ENCODE results near the gene LTA. TPM values are rescaled to one million over a fixed set of nuclear protein-coding genes. Genes with fewer than 3 reads are reported as not detected.

LTA gene
- total RNA-seq, 1 experiment from 2014 or later: not detected

GRCh38 chr6:31529329-31530150 lies 42.5 kb upstream of the LTA start:
- H3K27me3 Mint-ChIP-seq (ENCODE audit: low read depth): no peaks in the 10 kb centered on the region
- H3K27ac Mint-ChIP-seq: peak overlapping the region in 2 of 3 experiments; percentile 52 to 67; a peak in 4 of 7 replicates
- Histone ChIP-seq H3K18ac (ENCODE audit: insufficient read length, low read depth, low read length) (no peak overlapping the region), H2BK5ac (ENCODE audit: insufficient read length, low read length) (no peak overlapping the region), H3K23ac (ENCODE audit: insufficient read length, low read depth, low read length) (no peak overlapping the region), H4K91ac (ENCODE audit: insufficient read length, low read depth, low read length) (no peak overlapping the region), H2BK12ac (ENCODE audit: insufficient read length, low read depth, low read length) (no peak overlapping the region), H3K27me3 (ENCODE audit: insufficient read depth, low read length) (no peaks in the 10 kb centered on the region), H3K4ac (ENCODE audit: low read depth, low read length) (no peak overlapping the region), H3K4me2 (ENCODE audit: insufficient read depth, insufficient read length, low read length) (no peak overlapping the region), H2AFZ (ENCODE audit: low read length) (no peak overlapping the region), H3K23me2 (ENCODE audit: insufficient read length, low read depth, low read length, poor library complexity, severe bottlenecking) (no peaks in the 10 kb centered on the region), H3K27ac (ENCODE audit: insufficient read length, low read depth, low read length) (no peak overlapping the region), H4K20me1 (ENCODE audit: control insufficient read depth, insufficient read depth, insufficient read length) (peaks cover 4% of the 10 kb centered on the region), H2AK5ac (ENCODE audit: insufficient read length, low read length) (no peak overlapping the region), H3K79me1 (ENCODE audit: insufficient read depth, low read depth, low read length, poor library complexity, severe bottlenecking) (peaks cover 2% of the 10 kb centered on the region), H3K9ac (ENCODE audit: extremely low read depth, insufficient read length, low read length) (no peak overlapping the region), H2BK15ac (ENCODE audit: low read depth, low read length) (no peak overlapping the region), H3T11ph (ENCODE audit: low read length) (no peak overlapping the region), H4K8ac (replicated peaks; ENCODE audit: insufficient read length, low read depth, low read length) (no peak overlapping the region), H3K9me3 (ENCODE audit: control insufficient read depth, low read depth, low read length) (no peaks in the 10 kb centered on the region), H2BK120ac (ENCODE audit: low read depth, low read length, poor library complexity, severe bottlenecking) (no peak overlapping the region), H4K5ac (ENCODE audit: insufficient read length, low read depth, low read length) (no peak overlapping the region), H3K56ac (ENCODE audit: insufficient read length, low read depth, low read length) (no peak overlapping the region), H3K79me2 (ENCODE audit: insufficient read depth, low read length) (no peaks in the 10 kb centered on the region), H3K4me1 (ENCODE audit: insufficient read depth, low read length) (no peaks in the 10 kb centered on the region; the same call in 1 of the 2 replicates), H2BK20ac (ENCODE audit: low read depth, low read length, poor library complexity, severe bottlenecking) (no peak overlapping the region), H3K14ac (ENCODE audit: insufficient read depth, low read length) (no peak overlapping the region)
- no peaks in the 10 kb centered on the region; a peak in 1 of 5 replicates for H3K9me3 Mint-ChIP-seq
- peaks cover 43 to 52% (median 48%) of the 10 kb centered on the region in 3 experiments for H3K36me3 Mint-ChIP-seq (ENCODE audit: insufficient read depth in 1 of 3, low read depth in 3 of 3)
- TF ChIP-seq CTCF (conservative IDR thresholded peaks at IDR 0.05): no peak
- H3K4me1 Mint-ChIP-seq: peaks cover 23 to 33% of the 10 kb centered on the region in 2 experiments
- no peak for DNase-seq
- WGBS (ENCODE audit: extremely low coverage, insufficient read length, low lambda C conversion rate): no CpG with 5 or more reads among the region's 12 CpGs
- no peak overlapping the region for H3K4me3 Mint-ChIP-seq

Data from H9 (cell line).